Kidney epithelial cell (primary cell): ENCODE results near the gene RAD51B. TPM values are rescaled to one million over a fixed set of nuclear protein-coding genes. Genes with fewer than 3 reads are reported as not detected.
A peak's percentile ranks its signal among the peaks of the same experiment; 100 is the strongest.

Source experiments
- DNase-seq: peaks from one replicate; pipeline ENCODE4 v3.0.0-alpha.2; 2010; ENCODE audit warnings: low read depth
- H3K27me3 ChIP-seq: 2 replicates; pipeline ENCODE4 v1.6.0; 2011; ENCODE audit warnings: low read length; ENCODE audit not compliant: control insufficient read depth, insufficient read depth
- H3K36me3 ChIP-seq: 2 replicates; pipeline ENCODE4 v1.5.1; 2011; ENCODE audit warnings: low read length; ENCODE audit not compliant: control insufficient read depth, insufficient read depth
- H3K4me3 ChIP-seq: 2 replicates; pipeline ENCODE4 v1.5.1; 2011; ENCODE audit warnings: low read depth, mild to moderate bottlenecking, control low read depth, low read length
- total RNA-seq: library from RNA; depleted of rRNA; stranded (reverse); fragments of >200 nt; gene quantifications from 2 replicates; pipeline ENCODE4 v1.2.3, GENCODE V29; 2015
- TF ChIP-seq, protein P1 (sequence below): IDR thresholded peaks from 2 replicates; pipeline ENCODE4 v1.5.1; 2011; ENCODE audit warnings: mild to moderate bottlenecking, moderate library complexity, low read length, control low read depth, inconsistent platforms; ENCODE audit not compliant: insufficient read depth, poor library complexity, severe bottlenecking

Gene RAD51B
- total RNA-seq, 1 donor from 2014 or later: 9.5 TPM

DNA sequence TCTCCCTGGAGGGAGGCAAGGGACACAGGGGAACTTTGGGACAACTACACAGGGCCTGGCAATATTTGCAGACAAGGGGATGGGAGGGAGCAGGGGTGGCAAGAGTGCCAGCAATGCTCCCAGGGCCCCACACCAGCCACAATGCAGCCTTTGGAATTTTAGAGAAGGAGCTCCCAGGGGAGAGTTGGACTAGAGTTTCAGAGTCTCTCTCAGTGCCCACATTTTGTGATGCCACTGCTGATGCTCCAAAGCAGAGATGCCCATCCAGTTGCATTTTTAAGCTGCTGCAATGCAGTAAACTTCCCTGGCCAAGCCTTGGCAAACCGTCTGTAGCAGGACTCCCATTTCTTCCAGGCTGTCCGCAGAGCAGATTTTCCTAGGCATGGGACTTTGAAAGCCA is 874.3 kb downstream of the RAD51B start:
- H3K27me3 ChIP-seq: no peaks in the 10 kb centered on the region
- no peak overlapping the region for H3K4me3 ChIP-seq
- TF ChIP-seq, protein P1, sequence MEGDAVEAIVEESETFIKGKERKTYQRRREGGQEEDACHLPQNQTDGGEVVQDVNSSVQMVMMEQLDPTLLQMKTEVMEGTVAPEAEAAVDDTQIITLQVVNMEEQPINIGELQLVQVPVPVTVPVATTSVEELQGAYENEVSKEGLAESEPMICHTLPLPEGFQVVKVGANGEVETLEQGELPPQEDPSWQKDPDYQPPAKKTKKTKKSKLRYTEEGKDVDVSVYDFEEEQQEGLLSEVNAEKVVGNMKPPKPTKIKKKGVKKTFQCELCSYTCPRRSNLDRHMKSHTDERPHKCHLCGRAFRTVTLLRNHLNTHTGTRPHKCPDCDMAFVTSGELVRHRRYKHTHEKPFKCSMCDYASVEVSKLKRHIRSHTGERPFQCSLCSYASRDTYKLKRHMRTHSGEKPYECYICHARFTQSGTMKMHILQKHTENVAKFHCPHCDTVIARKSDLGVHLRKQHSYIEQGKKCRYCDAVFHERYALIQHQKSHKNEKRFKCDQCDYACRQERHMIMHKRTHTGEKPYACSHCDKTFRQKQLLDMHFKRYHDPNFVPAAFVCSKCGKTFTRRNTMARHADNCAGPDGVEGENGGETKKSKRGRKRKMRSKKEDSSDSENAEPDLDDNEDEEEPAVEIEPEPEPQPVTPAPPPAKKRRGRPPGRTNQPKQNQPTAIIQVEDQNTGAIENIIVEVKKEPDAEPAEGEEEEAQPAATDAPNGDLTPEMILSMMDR: no peak
- DNase-seq: no peak
- no peaks in the 10 kb centered on the region for H3K36me3 ChIP-seq

GRCh38 chr14:68694516-68695235 is 875.1 kb downstream of the RAD51B start:
- no peak for DNase-seq
- no peak overlapping the region for H3K4me3 ChIP-seq
- H3K36me3 ChIP-seq: no peaks in the 10 kb centered on the region
- no peaks in the 10 kb centered on the region for H3K27me3 ChIP-seq
- TF ChIP-seq, protein P1: no peak

DNA sequence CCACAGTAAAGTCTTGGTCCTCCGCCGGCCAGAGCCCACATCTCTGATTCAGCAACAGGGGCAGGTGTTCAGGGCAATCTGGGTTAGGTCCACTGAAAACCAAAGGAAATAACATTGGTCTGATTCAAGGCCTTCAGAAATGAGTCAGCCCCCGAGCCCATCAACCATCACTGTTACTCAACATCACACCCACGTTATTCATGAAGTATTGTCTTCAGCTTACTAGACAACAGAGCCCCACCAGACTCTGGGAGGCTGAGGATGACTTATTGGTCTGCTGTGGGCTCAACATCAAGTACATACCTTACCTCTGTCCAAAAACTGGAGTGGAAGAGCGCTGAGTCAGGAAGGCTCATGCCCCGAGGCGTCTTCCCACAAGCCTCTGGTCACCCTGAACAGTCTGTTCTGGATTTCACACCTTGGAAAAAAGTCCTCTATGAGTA is 875.8 kb downstream of the RAD51B start:
- TF ChIP-seq, protein P1: no peak
- DNase-seq: peak; percentile 100
- H3K4me3 ChIP-seq: no peak overlapping the region
- no peaks in the 10 kb centered on the region for H3K36me3 ChIP-seq
- H3K27me3 ChIP-seq: no peaks in the 10 kb centered on the region

GRCh38 chr14:68695856-68696255 is 876.3 kb downstream of the RAD51B start:
- DNase-seq: no peak
- no peak overlapping the region for H3K4me3 ChIP-seq
- H3K27me3 ChIP-seq: no peaks in the 10 kb centered on the region
- TF ChIP-seq, protein P1: no peak
- no peaks in the 10 kb centered on the region for H3K36me3 ChIP-seq

DNA sequence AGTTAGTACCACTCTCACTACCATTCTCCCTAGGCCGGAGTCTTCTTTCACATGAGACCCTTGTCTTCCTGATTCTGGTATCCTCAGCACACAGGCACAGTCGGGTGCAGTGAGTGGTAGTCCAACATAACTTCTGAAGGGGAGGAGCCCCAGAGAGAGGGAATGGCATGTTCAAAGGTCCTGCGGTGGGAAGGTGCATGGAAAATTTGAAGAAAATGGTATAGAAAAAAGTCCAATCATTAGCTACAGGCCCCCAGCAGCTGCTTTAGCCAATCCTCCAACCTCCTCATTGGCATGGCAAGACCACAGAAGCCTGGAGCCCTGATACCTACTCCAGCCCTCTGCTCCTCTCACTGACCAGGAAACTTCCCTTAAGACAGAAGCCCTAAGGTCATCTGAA is 876.7 kb downstream of the RAD51B start:
- Histone ChIP-seq H3K36me3 (no peaks in the 10 kb centered on the region), H3K4me3 (no peak overlapping the region), H3K27me3 (no peaks in the 10 kb centered on the region)
- TF ChIP-seq, protein P1: no peak
- DNase-seq: no peak
